NCI-H460 (cell line): ENCODE results near the gene SLC66A2. TPM values are rescaled to one million over a fixed set of nuclear protein-coding genes. Genes with fewer than 3 reads are reported as not detected.

ENCODE experiments used
- DNase-seq: peaks from one replicate; pipeline ENCODE4 v3.0.0-alpha.2; 2016; ENCODE audit warnings: low read depth; ENCODE audit errors: extremely low read depth
- total RNA-seq: library from RNA; depleted of rRNA; stranded (reverse); fragments of >200 nt; shearing (Covaris generic); gene quantifications from 2 replicates; pipeline ENCODE4 v1.2.3, GENCODE V29; 2014

Gene SLC66A2
- total RNA-seq, 1 experiment from 2014 or later, result 17.0 TPM

DNA sequence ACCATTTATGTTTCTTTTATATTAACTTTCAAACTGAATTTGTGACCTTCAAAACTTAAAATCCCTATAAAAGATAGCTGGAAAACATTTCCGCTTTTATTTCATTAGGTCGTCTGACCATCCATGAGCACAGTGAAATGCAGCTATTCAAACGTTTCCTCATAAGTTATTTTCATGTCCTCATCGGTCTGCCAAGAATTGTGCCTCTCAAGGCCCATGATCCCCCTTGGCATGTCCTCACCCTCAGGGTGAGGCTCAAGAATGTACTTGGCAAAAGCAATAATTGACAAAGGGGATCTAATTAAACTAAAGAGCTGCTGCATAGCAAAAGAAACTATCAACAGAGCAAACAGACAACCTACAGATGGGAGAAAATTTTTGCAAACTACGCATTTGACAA is 12.4 kb downstream of the SLC66A2 start:
- no peak for DNase-seq

DNA sequence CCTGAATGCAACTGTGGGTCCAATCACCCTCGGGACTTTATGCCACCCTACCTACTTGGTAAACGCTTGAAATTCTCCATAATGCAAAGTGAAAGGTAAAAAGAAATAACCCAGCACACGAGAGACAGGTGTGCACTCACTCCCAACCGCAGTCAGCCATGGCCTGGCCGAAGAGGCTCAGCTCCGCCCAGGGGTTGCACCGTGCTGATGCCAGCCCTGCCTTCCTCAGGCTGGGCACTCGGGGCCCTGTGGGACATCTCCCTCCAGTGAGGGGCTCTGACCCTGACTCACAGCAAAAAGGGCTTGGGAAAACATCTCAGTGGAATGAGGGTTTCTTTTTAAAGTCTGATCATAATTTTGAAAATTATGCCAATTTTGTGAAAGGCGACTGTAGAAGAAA is 13.3 kb downstream of the SLC66A2 start:
- no peak for DNase-seq

DNA sequence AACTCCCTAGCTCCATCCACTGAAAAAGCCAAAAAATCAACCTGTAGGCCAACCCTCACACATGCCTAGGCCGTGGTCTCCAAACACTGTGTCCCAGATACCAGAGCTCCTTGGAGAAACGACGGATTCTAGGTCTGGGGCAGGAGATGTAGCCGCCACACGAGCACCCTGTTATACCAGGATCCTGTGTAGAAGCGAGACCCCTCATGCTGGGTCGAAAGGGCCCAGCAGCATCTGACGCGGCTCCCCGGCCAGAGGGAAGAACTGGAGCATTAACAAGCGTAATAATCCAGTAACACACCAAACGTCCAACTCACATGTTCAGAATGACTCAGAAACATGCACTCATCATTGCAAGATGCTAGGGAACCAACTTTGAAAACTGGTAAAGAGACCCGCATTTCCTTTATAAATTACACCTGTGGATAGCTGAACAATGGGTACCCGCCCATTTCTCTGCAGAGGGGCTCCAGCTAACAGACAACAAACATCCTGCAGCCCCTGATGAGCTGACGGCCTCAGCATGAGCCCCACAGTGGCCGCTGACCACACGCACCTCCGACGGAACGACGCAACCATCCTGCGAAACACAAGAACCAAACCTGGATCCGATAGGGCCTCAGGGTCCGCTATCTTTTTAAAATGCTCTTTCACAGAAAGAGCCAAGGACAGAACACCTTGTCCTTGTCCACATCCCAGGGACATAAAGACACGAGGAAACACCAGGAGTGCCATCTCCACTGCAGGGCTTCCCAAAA is 14.2 kb downstream of the SLC66A2 start:
- DNase-seq, result no peak

DNA sequence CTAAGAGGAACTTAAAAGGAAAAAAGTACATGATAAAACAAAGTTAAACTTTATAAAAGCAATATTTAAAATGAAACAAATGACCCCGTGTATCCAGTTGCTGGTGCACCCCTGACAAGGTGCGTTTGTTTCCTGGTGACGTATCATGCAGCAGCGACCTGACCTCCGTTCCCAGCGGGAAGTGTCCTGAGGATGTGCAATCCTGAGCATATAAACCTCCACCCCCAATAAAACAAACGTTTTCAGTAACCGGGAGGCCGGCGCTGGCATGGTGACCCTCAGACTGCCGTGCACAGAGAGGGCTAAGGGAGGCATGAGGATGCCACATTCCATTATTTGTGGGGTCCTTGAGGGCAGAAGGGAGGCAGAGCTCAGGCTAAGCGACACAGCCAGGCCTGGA is 14.8 kb downstream of the SLC66A2 start:
- no peak for DNase-seq

DNA sequence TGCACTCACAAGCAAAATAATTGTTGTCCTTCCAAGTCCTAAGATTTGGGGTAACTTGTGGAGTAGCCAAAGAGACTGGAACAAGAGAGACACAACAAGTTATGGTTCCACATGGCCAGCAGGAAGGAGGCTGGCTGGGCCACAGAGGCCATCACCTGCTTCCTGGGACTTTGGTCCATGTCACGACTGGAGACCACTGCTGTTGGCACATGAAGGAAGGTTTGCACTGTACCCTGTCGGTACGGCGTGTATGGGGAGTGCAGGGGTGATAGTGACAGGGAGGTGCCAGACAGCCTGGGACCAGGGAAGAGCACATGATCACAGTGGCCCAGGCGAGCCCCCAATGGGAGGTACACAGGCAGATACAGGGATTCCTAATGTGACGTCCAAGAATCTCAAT is 15.5 kb downstream of the SLC66A2 start:
- no peak for DNase-seq

DNA sequence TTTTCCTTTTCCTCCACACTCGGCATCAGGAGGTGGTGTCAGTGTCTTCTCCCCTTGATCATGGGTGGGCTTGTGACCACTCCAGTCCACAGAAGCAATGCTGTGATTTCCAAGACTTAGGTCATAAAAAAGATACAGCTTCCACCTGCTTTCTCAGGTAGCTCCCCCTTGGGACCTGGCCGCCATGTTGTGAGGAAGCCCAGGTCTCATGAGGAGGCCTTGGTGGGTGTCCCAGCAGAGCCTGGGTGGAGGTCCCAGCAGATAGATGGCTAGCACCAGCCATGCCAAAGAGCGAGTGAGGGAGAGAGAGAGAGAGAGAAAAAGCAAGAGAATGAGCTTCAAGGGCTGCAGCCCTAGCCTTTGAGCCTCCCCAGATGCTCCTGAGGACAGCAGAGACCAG is 16.0 kb downstream of the SLC66A2 start:
- DNase-seq, result no peak

DNA sequence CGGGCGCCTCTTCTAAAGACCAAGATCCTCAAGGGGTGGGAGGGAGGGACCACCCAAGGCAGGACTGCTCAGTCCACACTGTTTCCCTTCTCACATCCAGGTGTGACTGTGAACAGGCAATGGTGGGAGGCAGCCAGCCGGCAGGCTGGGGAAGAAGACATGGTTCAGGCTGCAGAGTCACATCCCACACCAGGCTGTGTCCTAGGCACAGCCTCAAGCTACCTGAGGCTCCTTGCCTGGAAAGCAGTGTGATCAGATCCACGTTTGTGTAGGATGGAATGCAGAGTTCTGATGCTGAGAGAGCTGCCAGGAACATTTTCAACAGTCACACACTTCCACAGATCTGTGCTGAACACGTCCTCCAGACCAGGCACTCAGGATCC is 16.4 kb downstream of the SLC66A2 start:
- no peak for DNase-seq

DNA sequence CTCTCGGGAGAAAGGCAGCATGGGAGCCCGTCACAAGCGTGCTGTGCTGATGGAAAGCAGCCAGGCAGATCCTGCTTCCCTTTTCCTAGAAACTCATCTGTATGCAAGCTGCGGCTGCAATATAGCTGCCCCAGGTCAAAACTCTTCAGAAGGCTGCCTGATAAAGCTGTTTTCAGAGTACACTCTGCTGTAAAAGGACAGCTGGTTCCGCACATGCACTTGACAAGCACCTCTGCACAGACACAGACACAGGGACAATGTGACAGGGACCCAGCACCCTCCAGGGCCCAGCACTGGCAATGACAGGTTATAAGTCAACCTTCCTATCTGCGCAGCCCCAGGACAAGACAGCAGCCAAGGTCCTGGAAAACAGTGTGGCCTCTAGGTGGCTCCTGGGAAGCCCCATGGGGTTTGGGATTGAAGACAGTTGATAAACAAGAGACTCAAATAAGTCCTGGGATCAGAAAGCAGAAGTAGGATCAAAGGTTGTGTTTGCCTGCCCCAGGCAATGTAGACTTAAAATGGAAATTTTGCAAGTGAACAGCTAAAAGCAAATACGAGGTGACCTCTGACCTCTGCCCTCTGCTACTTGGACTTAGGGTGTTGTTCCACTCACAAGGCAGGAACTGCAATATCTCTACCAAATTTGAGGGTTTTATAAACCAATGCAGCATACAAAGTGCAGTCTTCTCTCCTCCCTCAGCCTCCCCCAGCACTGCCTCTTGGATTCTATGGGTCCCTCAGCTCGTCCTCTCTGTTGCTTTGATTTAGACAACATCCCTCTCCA is 16.9 kb downstream of the SLC66A2 start:
- no peak for DNase-seq

DNA sequence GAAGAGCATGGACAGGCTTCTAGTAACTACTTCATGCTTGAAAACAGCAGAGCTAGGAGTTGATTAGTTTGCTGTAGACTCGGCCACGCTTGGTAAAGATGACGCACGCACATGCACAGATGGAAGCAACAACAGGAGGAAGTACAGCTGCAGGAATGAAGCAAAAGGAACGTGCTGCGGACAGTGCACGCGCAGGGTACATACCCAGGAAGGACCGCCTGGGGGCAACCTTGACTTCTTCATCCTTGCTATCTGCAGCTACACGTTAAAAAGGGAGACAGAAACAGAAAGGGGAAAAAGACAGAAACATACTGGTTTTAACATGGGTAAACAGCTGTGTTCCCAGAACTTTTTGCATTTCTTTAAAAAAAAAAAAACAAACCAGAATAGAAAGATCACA is 17.7 kb downstream of the SLC66A2 start:
- no peak for DNase-seq

DNA sequence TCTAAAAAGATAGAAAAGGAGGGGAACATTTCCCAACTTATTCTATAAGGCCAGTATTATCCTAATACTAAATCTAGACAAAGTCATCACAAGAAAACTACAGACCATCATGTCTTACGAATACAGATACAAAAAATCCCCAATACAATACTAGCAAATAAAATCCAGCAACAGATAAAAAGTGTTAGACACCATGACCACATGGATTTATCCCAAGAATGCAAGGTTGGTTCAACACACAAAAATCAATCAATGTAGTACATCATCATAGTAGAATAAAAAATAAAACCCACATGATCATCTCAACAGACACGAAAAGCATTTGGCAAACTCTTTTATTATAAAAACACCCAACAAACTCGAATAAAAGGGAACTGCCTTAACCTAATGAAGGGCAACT is 18.5 kb downstream of the SLC66A2 start:
- no peak for DNase-seq

DNA sequence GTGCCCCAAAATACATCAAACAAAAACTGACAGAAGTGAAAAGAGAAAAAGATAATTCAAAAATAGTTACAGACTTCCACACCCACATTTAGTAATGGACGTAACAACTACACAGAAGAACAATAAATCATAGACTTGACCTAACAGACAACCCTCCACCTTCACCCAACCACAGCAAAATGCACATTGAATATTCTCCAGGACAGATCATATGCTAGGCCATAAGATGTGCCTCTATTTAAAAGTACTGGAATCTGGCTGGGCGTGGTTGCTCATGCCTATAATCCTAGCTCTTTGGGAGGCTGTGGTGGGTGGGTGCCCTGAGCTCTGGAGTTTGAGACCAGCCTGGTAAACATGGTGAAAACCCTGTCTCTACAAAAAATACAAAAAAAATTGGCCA is 20.0 kb downstream of the SLC66A2 start:
- no peak for DNase-seq

DNA sequence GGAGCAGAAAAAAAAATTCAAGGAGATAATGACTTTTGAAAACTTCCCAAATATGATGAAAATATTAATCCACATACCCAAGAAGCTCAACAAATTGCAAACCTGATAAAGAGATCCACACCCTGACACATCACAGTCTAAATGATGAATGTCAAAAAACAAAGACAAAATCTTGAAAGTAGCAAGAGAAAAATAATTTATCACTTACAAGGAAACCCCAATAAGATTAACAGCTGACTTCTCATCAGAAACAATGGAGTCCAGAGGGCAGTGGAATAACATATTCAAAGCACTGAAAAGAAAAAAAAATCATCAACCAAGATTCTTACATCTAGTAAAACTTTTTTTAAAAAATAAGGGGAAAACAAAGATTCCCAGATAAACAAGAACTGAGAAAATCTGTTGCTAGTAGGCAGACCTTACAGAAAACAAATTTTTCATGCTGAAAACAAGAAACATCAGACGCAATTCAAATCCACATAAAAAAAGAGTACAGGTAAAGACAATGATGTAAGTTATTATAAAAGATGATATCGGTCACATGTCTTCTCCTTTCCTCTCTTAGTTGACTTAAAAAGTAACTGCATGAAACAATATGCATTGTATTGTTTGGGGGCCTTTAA is 21.3 kb downstream of the SLC66A2 start:
- DNase-seq, result no peak

DNA sequence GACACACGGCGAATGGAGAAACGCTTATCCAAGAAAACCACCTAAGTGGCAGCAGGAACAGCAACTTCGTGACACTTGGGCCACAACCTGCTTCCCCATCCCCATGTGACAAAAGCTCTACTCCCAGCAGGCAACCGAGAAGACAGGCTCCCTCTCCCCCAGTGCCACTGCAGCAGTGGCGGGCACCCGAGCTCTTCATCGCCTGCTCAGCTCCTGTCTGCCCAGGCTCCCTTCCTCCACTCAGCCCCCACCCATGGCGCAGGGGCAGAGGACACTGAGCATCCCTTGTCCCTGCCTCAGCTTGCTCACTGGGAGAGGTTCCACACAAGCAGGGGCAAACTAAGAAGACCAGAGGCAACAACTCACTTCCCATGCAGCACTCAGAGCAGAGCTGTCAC is 22.9 kb downstream of the SLC66A2 start:
- no peak for DNase-seq

DNA sequence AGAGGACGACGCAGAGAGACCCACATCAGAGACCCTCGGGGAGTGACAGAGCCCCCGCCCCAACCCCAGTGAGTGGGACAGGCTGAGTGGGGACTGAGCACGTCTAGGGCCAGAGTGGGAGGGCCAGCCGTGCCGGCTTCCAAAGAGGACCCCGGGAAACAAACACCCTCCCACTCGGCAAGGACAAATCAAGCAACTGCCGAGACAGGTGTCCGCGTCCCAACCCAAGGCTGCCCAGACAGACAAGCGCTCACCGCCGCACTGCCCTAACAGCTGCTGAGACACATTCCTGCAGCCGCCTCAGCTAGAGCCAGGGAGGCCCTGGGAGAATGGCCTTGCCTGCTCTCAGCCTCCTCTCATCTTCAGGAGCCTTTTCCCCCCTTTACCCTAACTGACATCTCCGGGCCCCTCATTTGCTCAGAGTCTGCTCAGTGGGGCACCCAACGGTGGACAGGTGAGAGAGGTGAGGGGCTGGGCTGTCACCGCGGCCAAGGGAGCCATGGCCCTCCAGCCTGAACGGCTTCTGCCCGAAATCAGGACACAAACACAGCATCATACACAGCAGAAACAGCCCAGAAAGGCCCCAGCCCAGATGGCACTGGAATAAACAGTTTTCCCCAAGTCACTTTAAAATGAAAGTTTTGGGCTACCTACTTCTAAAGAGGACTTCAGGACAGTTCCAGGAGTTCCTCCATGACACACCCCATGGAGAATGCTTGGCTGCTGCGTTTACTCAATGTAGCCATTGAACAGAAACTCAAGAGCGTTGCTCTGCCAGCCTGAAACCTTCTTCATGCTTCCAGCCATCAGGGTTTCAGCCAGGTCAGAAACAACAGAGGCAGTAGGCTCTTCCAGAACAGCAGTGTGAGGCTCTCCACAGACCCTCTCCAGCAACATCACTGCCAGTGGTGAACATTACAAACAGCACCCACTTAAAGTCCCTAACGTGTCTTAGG is 23.6 kb downstream of the SLC66A2 start:
- no peak for DNase-seq

DNA sequence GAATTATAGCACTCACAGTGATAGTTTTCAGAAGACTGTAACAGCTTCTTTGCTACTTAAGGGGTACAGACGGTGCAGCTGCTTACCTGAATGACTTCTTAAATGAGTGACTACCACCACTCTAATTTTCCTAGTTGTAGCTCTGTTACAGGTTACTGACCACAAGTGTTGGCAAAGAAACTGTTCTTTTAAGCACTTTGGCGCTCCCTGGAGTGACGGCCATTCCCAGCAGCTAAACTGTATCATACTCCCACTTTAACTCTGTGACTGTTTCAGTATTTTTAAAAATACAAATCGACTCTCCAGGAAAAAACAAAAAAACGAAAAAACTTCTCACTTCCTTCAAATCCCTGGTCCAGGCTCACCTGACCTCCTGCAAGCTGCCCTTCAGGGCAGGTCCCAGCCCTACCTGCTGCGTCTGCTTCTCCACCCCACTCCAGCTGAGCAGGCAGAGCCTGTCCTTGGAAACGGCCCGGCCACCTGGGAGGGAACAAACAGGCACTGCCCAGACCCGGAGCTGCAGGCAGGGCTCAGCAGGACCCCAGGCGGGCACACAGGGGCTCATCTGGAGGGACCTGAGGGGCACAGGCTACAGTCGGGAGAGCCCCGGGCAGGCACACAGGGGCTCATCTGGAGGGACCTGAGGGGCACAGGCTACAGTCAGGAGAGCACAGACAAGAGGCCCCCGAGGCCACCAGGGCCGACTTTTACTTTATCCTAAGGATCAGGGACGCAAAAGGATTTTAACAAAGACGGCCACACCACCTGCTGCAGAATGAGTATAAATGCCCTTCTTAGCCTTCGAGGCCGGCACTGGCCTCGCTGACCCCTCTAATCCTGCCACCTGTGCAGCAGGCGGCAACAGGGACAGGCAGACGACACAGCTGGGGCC is 24.5 kb downstream of the SLC66A2 start:
- no peak for DNase-seq

DNA sequence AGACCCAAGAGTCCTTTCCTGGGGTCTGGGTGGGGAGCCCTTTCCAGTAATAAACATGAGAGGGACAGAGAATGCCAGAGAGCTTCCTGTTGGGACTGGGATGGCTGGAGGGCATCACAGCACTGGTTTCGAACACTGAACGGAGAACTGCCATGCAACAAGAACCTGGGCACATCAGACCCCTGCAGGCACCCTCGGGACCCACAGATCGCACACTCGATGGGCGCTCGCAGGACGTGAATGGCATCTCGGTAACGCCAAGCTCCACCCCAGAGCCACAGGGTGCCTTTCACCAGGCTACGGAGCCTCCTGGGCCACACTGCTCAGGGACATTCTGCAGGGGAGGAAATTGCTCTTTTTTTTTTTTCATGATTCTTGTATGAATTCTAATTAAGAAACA is 25.1 kb downstream of the SLC66A2 start:
- no peak for DNase-seq

DNA sequence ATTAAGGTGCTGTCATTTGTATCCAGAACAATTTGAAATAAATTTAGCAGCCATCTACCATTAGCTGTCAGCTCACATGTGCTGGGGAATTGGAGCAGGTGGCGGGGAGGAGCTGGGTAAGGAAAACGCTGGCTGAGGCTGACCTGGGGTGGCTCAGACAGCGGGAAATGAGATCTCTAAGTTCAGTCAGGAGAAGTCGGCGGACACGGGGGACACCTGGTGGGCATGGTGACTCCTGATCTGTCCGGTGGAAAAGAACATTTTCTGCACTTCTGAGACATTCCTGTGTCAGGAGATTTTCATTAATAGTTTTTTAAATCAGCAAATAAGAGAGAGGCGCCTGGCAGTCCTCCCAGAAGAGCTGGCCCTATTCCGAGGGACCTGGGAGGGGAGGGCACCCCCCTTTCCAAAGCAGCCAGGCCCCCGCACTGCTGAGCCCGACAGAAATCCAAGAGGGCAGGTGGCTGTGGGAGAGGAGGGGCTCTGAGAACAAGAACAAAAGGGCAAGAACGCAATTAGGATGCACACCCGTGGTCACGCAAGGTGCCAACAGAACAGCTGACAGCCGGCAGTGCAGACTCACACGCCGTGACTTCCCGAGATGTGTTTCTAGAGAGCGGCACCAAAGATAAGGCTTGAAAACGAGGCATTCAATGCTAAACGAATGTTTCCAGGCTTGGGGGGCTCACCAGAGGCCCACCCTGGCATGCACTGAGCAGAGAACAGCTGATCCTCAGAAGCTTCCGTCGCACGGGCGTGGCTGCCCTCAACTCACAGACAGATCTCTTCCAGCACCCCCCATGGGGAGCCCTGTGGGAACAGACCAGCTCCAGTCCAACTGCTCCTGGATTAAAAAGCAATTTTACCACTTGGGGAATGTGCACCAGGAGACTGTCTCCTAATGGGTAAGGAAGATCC is 26.4 kb downstream of the SLC66A2 start:
- no peak for DNase-seq

DNA sequence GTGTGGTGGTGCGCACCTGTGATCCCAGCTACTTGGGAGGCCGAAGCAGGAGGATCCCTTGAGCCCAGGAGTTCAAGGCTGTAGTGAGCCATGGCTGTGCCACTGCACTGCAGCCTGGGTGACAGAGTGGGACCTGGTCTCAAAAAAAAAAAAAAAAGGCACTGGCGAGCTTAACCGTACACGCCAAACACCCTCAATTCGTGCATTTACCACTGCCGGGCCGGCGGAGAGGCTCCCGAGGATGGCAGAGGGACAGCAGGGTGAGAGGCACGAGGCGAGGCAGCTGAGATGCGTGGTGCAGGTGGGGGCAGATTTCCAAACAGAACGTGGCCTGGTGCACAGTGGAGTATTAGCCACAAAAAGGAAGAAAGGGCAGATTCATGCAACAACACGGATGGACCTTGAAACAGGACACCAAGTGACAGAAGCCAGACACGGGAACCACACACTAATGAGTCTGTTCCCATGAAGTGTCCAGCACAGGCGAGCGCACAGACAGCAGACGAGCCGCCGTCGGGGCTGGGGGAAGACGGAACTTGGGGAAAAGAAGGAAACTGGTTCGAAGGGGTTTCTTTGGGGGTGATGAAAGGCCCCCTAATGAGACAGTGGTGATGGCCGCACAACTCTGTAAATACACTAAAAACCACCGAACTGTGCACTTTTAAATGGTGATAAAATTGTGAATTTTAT is 27.4 kb downstream of the SLC66A2 start:
- DNase-seq, result no peak
